ENCODE measurements around the gene ASZ1. TPM values are rescaled to one million over a fixed set of nuclear protein-coding genes. Genes with fewer than 3 reads are reported as not detected.

The ASZ1 gene
- total and polyA plus RNA-seq, 9 donors, result 0.21 TPM; not detected in 8

- Histone ChIP-seq H3K27me3 (ENCODE audit: control insufficient read depth, insufficient read depth, low read length) (no peaks in the 10 kb centered on the region), H3K36me3 (ENCODE audit: control insufficient read depth, insufficient read depth, low read length) (no peaks in the 10 kb centered on the region)
- 79% methylated on average over 3 of the region's 7 CpGs for WGBS (ENCODE audit: insufficient coverage)
Measured at GRCh38 chr7:117347962-117348672, 79.2 kb downstream of the ASZ1 start.

GRCh38 chr7:117347480-117347879 lies 79.8 kb downstream of the ASZ1 start:
- Histone ChIP-seq H3K9me3 (replicated peaks; ENCODE audit: control insufficient read depth, low read depth, low read length) (no peaks in the 10 kb centered on the region), H3K27ac (ENCODE audit: low read length) (no peak overlapping the region), H3K36me3 (ENCODE audit: control insufficient read depth, insufficient read depth, low read length) (no peaks in the 10 kb centered on the region), H3K27me3 (ENCODE audit: control insufficient read depth, insufficient read depth, low read length) (no peaks in the 10 kb centered on the region), H3K4me3 (ENCODE audit: low read length) (no peak overlapping the region), H3K4me1 (ENCODE audit: control insufficient read depth, insufficient read depth, low read length) (no peaks in the 10 kb centered on the region)
- 82% methylated on average over 6 of the region's 6 CpGs for WGBS (ENCODE audit: insufficient coverage)
- no peak for DNase-seq

More at GRCh38 chr7:117347962-117348672, 79.2 kb downstream of the ASZ1 start:
- Histone ChIP-seq H3K9me3 (replicated peaks; ENCODE audit: control insufficient read depth, low read depth, low read length) (no peaks in the 10 kb centered on the region), H3K4me3 (ENCODE audit: low read length) (no peak overlapping the region), H3K27ac (ENCODE audit: low read length) (no peak overlapping the region), H3K4me1 (ENCODE audit: control insufficient read depth, insufficient read depth, low read length) (no peaks in the 10 kb centered on the region)
- no peak for DNase-seq

DNA sequence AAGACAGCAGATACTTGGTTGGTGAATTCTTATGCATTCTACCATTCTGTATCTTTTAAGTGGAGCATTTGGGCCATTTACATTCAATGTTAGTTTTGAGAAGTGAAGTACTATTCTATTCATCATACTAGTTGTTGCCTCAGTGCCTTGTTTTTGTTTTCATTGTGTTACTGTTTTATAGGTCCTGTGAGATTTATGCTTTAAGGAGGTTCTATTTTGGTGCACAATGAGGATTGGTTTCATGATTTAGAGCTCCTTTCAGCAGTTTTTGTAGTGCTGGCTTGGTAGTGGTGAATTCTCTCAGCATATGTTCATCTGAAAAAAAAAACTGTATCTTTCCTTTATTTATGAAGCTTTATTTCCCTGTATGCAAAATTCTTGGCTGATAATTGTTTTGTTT lies 81.1 kb downstream of the ASZ1 start:
- no peak for DNase-seq
- no peak overlapping the region for H3K27ac ChIP-seq (ENCODE audit: low read length)
- no peaks in the 10 kb centered on the region for H3K9me3 ChIP-seq (replicated peaks; ENCODE audit: control insufficient read depth, low read depth, low read length)
- no peaks in the 10 kb centered on the region for H3K4me1 ChIP-seq (ENCODE audit: control insufficient read depth, insufficient read depth, low read length)
- H3K36me3 ChIP-seq (ENCODE audit: control insufficient read depth, insufficient read depth, low read length), result no peaks in the 10 kb centered on the region
- no peak overlapping the region for H3K4me3 ChIP-seq (ENCODE audit: low read length)
- no peaks in the 10 kb centered on the region for H3K27me3 ChIP-seq (ENCODE audit: control insufficient read depth, insufficient read depth, low read length)

GRCh38 chr7:117338020-117338419 lies 89.3 kb downstream of the ASZ1 start:
- no peak overlapping the region for H3K4me3 ChIP-seq (ENCODE audit: low read length)
- DNase-seq, result peak; percentile 12
- H3K9me3 ChIP-seq (replicated peaks; ENCODE audit: control insufficient read depth, low read depth, low read length), result no peaks in the 10 kb centered on the region
- H3K4me1 ChIP-seq (ENCODE audit: control insufficient read depth, insufficient read depth, low read length), result no peaks in the 10 kb centered on the region
- H3K36me3 ChIP-seq (ENCODE audit: control insufficient read depth, insufficient read depth, low read length), result no peaks in the 10 kb centered on the region
- H3K27ac ChIP-seq (ENCODE audit: low read length), result no peak overlapping the region
- WGBS (ENCODE audit: insufficient coverage), result no CpG with 5 or more reads among the region's 1 CpG
- H3K27me3 ChIP-seq (ENCODE audit: control insufficient read depth, insufficient read depth, low read length), result no peaks in the 10 kb centered on the region

GRCh38 chr7:117333168-117333567 lies 94.1 kb downstream of the ASZ1 start:
- Histone ChIP-seq H3K27me3 (ENCODE audit: control insufficient read depth, insufficient read depth, low read length) (no peaks in the 10 kb centered on the region), H3K27ac (ENCODE audit: low read length) (no peak overlapping the region), H3K9me3 (replicated peaks; ENCODE audit: control insufficient read depth, low read depth, low read length) (no peaks in the 10 kb centered on the region), H3K4me1 (ENCODE audit: control insufficient read depth, insufficient read depth, low read length) (no peaks in the 10 kb centered on the region), H3K36me3 (ENCODE audit: control insufficient read depth, insufficient read depth, low read length) (no peaks in the 10 kb centered on the region), H3K4me3 (ENCODE audit: low read length) (no peak overlapping the region)
- no peak for DNase-seq

- no peaks in the 10 kb centered on the region for H3K36me3 ChIP-seq (ENCODE audit: control insufficient read depth, insufficient read depth, low read length)
- DNase-seq, result no peak
- no peaks in the 10 kb centered on the region for H3K4me1 ChIP-seq (ENCODE audit: control insufficient read depth, insufficient read depth, low read length)
- no peak overlapping the region for H3K4me3 ChIP-seq (ENCODE audit: low read length)
- H3K27ac ChIP-seq (ENCODE audit: low read length), result no peak overlapping the region
- peaks cover 2% of the 10 kb centered on the region for H3K9me3 ChIP-seq (replicated peaks; ENCODE audit: control insufficient read depth, low read depth, low read length)
- no peaks in the 10 kb centered on the region for H3K27me3 ChIP-seq (ENCODE audit: control insufficient read depth, insufficient read depth, low read length)
Measured at GRCh38 chr7:117332031-117332430, 95.3 kb downstream of the ASZ1 start.

DNA sequence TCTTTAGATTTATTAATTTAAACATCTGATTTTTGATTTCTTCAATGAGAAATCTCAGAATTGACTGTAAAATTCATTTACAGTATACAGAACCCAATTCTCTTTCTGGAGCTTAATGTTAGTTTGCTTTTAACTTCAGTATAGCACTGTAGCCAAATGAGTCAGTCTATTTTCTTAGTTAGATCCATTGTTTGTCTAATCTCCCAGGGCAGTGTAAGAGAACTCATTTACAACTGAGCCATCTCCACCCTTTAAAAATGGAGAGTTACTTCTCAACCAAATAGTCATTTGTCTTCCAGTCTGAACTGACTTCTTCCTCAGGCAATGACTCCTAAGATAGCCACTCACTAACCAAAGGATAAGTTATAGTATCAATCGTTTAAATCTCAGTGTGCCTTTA lies 101.5 kb downstream of the ASZ1 start:
- Histone ChIP-seq H3K4me1 (ENCODE audit: control insufficient read depth, insufficient read depth, low read length) (peaks cover 19% of the 10 kb centered on the region), H3K27me3 (ENCODE audit: control insufficient read depth, insufficient read depth, low read length) (peaks cover 41% of the 10 kb centered on the region), H3K4me3 (ENCODE audit: low read length) (no peak overlapping the region), H3K9me3 (replicated peaks; ENCODE audit: control insufficient read depth, low read depth, low read length) (peaks cover 2% of the 10 kb centered on the region), H3K36me3 (ENCODE audit: control insufficient read depth, insufficient read depth, low read length) (no peaks in the 10 kb centered on the region), H3K27ac (ENCODE audit: low read length) (no peak overlapping the region)
- no CpG with 5 or more reads among the region's 1 CpG for WGBS (ENCODE audit: insufficient coverage)
- DNase-seq, result no peak

DNA sequence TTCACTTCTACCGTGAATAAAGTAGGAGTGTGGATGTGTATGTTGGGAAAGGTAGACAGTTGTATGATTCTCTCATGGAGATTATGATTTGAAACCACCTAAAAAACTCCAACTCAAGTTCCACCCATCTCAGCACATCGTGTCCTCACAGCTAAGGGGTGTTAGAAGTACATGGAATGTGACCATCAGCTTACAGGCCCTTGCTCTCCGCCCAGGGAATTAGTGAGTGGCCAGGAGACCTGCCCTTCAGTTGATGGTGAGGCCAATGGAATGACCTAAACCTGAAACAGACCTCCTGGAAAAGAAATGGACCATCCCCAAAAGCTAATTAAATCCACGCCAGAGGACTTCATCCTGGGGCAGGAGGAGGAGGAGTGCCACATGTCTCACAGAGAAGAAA lies 102.3 kb downstream of the ASZ1 start:
- no peak overlapping the region for H3K4me3 ChIP-seq (ENCODE audit: low read length)
- no peaks in the 10 kb centered on the region for H3K36me3 ChIP-seq (ENCODE audit: control insufficient read depth, insufficient read depth, low read length)
- H3K4me1 ChIP-seq (ENCODE audit: control insufficient read depth, insufficient read depth, low read length), result peaks cover 19% of the 10 kb centered on the region
- DNase-seq, result peak; percentile 57
- H3K9me3 ChIP-seq (replicated peaks; ENCODE audit: control insufficient read depth, low read depth, low read length), result peaks cover 2% of the 10 kb centered on the region
- no CpG with 5 or more reads among the region's 4 CpGs for WGBS (ENCODE audit: insufficient coverage)
- H3K27me3 ChIP-seq (ENCODE audit: control insufficient read depth, insufficient read depth, low read length), result peaks cover 50% of the 10 kb centered on the region
- H3K27ac ChIP-seq (ENCODE audit: low read length), result no peak overlapping the region

GRCh38 chr7:117323851-117324711 lies 103.2 kb downstream of the ASZ1 start:
- peak overlapping the region; percentile 35 for H3K4me3 ChIP-seq (ENCODE audit: low read length)
- peaks cover 51% of the 10 kb centered on the region for H3K27me3 ChIP-seq (ENCODE audit: control insufficient read depth, insufficient read depth, low read length)
- H3K4me1 ChIP-seq (ENCODE audit: control insufficient read depth, insufficient read depth, low read length), result peaks cover 19% of the 10 kb centered on the region
- no peaks in the 10 kb centered on the region for H3K36me3 ChIP-seq (ENCODE audit: control insufficient read depth, insufficient read depth, low read length)
- no peak overlapping the region for H3K27ac ChIP-seq (ENCODE audit: low read length)
- peaks cover 2% of the 10 kb centered on the region for H3K9me3 ChIP-seq (replicated peaks; ENCODE audit: control insufficient read depth, low read depth, low read length)
- 1% methylated on average over 40 of the region's 67 CpGs for whole genome bisulfite sequencing (ENCODE audit: insufficient coverage)
- DNase-seq, result peak; percentile 78

DNA sequence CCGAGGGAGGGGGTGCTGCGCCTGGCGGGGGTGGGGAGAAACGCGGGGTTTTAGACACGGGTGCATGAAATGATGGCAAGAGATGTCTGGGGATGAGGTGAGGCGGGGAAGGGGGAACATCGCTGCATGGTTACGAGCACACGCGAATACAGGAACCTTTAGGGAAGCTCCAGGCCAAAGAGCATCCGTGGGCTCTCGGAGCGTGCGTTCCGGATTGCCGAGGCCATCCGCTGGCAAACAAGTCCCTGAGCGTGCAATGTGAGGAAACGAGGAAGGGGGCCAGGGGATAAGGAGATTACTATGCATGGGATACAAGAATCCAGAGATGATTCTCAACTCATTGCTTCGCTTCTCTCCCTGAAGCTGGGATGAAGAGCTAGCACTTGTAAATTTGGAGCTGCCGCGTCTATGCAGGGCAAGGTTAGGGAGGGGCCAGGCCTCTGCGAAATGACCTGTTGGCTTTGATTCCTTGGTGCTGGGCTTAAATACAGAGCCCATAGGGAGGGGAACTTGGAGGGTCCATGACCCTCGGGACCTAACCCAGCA lies 103.9 kb downstream of the ASZ1 start:
- H3K4me3 ChIP-seq (ENCODE audit: low read length), result peak overlapping the region; percentile 35
- 1% methylated on average over 16 of the region's 25 CpGs for WGBS (ENCODE audit: insufficient coverage)
- no peaks in the 10 kb centered on the region for H3K36me3 ChIP-seq (ENCODE audit: control insufficient read depth, insufficient read depth, low read length)
- no peak overlapping the region for H3K27ac ChIP-seq (ENCODE audit: low read length)
- H3K4me1 ChIP-seq (ENCODE audit: control insufficient read depth, insufficient read depth, low read length), result peaks cover 19% of the 10 kb centered on the region
- peaks cover 54% of the 10 kb centered on the region for H3K27me3 ChIP-seq (ENCODE audit: control insufficient read depth, insufficient read depth, low read length)
- peak; percentile 21 for DNase-seq
- peaks cover 2% of the 10 kb centered on the region for H3K9me3 ChIP-seq (replicated peaks; ENCODE audit: control insufficient read depth, low read depth, low read length)
